HG02970 (cell line): ENCODE data around the gene IQCK.

Experiments
- ATAC-seq: cut with Tn5 transposase; IDR thresholded peaks from one replicate; pipeline ENCODE4 v1.9.1; 2021; ENCODE audit warnings: mild to moderate bottlenecking, moderate library complexity, moderate number of reproducible peaks; ENCODE audit not compliant: unreplicated experiment, low FRiP score

The IQCK gene

GRCh38 chr16:19753815-19754643, 36.0 kb downstream of the IQCK start:
- no peak for ATAC-seq

- ATAC-seq = no peak
Observed at GRCh38 chr16:19754644-19755036, 36.6 kb downstream of the IQCK start.

- ATAC-seq = no peak
Observed at GRCh38 chr16:19755268-19755667, 37.2 kb downstream of the IQCK start.

DNA sequence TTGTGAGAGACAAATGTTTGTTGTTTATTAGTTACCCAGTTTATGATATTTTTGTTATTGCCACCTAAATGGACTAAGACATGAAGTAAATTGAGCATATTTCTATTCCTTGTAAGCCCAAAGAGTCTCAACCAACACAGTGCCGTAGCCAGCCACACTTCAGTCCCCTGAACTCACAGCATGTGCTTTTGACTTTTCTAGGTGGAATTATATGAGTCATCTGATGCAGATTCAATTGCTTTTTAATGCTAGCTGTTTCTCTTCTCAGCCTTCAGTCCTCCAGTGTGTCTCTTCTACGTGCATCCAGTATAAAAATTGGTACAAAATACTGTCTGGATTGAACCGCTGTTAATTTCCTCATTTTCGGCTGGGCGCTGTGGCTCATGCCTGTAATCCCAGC, 39.0 kb downstream of the IQCK start:
- ATAC-seq = no peak

DNA sequence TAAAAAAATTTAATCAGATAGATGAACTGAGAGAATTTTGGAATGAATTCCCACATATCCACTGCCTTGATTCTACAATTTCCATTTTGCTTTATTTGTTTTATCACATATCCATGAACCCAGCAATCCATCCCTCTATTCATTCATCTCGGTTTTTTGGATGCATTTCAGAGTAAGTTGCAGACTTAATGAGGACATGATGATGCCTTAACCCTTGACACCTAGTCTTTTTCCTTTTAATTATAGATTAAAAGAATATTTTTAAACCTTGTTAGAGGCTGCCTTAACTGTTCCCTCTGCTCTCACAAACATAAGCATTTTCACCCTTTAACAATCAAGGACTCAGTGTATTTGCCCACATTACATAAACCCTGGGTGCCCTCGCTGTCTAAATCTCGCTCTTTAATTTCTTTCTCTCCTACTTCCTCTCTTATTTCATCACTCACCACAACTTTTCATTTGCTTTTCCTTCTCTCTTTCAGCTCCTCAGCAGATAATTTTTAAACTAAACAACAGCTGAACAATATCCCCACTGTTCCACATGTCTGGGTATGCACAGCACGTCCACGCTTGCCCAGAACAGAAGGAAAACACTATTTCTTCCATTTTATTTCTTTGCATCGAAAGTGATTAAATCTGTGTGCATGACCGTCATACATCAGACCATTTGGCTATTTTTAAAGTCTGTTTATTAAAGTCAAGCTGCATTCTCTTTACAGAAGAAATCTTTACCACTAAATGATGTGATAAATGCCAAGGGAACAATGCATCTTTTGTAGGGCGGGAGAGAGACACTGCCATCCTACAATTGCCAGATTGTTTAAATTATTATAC, 39.9 kb downstream of the IQCK start:
- no peak for ATAC-seq

- ATAC-seq = no peak
Observed at GRCh38 chr16:19760356-19761060, 42.4 kb downstream of the IQCK start.

- no peak for ATAC-seq
Observed at GRCh38 chr16:19765860-19766553, 47.9 kb downstream of the IQCK start.

GRCh38 chr16:19766554-19766884, 48.4 kb downstream of the IQCK start:
- no peak for ATAC-seq

GRCh38 chr16:19766988-19767387, 48.9 kb downstream of the IQCK start:
- ATAC-seq = no peak

GRCh38 chr16:19767497-19767896, 49.4 kb downstream of the IQCK start:
- ATAC-seq = no peak

DNA sequence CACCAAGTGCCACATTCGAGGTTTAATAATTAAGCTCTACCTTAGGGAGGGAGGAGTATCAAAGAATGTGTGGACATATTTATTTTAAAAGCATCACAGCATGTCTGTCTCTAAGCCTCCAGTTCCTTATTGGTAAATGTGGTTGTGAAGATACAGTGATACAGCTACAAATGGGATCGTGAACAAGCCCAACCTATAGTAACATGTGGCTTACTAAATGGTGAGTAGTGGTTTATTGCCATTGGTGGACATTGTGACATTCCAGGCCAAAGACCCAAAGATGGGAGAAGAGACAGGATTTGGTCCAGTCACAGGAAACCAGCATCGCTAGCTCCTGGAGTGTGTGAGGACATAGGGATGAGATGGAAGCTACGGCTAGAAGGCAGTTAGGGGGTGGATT, 51.2 kb downstream of the IQCK start:
- no peak for ATAC-seq

DNA sequence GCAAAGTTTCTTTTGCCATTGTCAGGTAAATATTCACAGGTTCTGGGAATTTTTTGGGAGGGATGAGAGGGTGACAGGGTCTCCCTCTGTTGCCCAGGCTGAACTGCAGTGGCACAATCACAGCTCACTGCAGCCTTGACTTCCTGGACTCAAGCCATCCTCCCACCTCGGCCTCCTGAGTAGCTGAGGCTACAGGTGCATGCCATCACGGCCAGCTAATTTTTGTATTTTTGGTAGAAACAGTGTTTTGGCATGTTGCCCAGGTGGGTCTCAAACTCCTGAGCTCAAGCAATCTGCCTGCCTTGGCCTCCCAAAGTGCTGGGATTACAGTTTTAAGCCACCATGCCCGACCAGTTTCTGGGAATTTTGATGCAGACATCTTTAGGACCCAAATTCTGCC, 53.0 kb downstream of the IQCK start:
- no peak for ATAC-seq

DNA sequence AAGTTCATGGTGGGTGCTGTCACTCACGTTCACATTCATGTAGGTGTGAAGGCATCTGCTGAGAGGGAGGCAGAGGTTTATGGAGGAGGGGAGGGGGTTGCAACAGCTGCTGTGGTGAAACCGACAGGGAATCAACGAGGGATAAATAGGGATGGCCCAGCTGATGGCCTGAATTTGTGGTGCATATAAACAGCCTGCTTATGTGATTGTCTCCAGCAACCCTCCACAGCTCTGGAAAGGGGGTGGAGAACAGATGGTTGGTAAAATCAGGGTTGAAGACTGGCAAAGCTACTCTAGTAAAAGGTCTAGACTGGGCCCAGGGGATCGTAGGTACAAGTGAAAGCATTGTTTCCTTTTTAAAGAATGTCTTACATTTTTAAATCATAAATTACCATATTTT, 53.7 kb downstream of the IQCK start:
- ATAC-seq = no peak

DNA sequence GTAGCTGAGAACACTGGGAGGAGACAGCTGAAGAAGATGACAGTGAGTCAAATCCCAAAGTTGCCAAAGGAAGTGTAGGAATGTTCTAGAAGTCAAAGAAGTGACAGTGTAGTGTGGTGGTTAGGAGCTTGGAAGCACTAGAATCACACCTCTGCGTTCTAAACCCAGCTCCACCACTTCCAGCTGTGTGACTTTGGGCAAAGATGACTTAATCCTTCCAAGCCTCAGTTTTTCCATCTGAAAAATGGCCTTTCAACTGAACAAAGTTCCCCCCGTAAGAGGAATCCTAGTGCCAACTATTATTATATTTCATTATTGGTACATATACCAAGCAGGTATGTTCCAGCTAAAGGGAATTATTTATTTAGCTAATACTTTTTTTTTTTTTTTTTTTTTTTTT, 56.0 kb downstream of the IQCK start:
- ATAC-seq = no peak

- ATAC-seq = no peak
Observed at GRCh38 chr16:19776147-19776546, 58.1 kb downstream of the IQCK start.

DNA sequence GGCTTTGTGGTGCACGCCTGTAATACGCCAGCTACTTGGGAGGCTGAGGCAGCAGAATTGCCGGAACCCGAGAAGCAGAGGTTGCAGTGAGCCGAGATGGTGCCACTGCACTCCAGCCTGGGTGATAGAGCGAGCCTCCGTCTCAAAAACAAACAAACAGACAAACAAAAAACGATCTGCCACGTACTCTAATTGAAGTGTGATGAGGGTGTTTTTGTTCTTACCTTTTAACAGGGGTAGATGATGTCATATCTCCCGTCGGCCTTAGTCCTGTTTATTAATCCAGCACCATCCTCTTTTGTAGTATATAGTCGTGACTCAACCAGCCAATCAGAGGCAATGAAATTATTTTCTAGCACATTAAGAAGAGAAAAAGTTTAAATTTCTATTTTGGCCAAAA, 58.5 kb downstream of the IQCK start:
- no peak for ATAC-seq

- ATAC-seq = no peak
Observed at GRCh38 chr16:19780321-19780720, 62.2 kb downstream of the IQCK start.

GRCh38 chr16:19781226-19781625, 63.2 kb downstream of the IQCK start:
- no peak for ATAC-seq

GRCh38 chr16:19783363-19784182, 65.5 kb downstream of the IQCK start:
- no peak for ATAC-seq

DNA sequence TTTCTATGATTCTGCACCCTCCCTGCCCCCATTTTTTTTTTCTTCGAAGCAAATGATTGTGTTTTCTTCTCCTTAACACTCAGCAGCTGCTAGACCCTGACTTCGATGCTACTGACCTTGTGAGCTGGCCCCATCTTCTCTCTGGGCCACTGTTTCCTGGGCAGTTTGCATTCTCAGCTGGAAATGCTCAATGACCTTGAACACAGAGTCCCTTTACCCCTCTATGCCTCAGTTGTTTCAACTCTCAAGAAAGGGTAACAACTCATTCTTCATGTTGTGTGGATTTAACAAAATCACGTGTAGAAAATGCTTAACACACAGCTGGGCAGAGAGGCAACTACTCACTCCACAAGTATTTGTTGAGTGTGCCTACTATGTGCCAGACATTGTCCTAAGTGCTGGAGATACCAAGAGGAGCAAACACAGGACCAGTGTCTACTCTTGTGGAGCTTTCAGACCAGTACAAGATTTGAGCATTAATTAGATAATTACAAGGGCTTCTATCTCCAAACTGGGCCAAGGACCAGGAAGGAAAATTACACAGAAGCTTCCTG, 66.2 kb downstream of the IQCK start:
- ATAC-seq = no peak
